PC-3 (cell line): ENCODE measurements around the gene KLK11. TPM values are rescaled to one million over a fixed set of nuclear protein-coding genes. Genes with fewer than 3 reads are reported as not detected.

Source experiments
- ATAC-seq: fragments of 200-7000 bp; cut with Tn5 transposase; 2 replicates; pipeline ENCODE4 v1.9.1; 2020; ENCODE audit warnings: mild to moderate bottlenecking, moderate library complexity
- BruUV-seq: library from RNA; stranded (reverse); fragments of 400-500 nt; replicated peaks from 2 replicates; lab custom pipeline; 2021; lab: Mats Ljungman, UMichigan
- CTCF ChIA-PET: fragments of 300-600 bp; sonication (Branson Sonifier 250); formaldehyde crosslinking; loops from one replicate; lab custom pipeline; 2022; ENCODE audit warnings: antibody characterized with exemption; lab: Charles Lee
- POLR2A ChIA-PET: fragments of 300-600 bp; sonication (Branson Sonifier 250); formaldehyde crosslinking; loops from one replicate; lab custom pipeline; 2022; ENCODE audit warnings: antibody characterized with exemption; ENCODE audit not compliant: unreplicated experiment; lab: Charles Lee
- DNase-seq: peaks from one replicate; pipeline ENCODE4 v3.0.0-alpha.2; 2015
- H2AFZ ChIP-seq: fragments of 300-600 bp; sonication (generic); 2 replicates; pipeline ENCODE4 v1.6.0; 2016; ENCODE audit warnings: antibody characterized with exemption, low read length
- H3F3A ChIP-seq: fragments of 300-600 bp; sonication (generic); one replicate; pipeline ENCODE4 v1.6.0; 2017; ENCODE audit warnings: antibody characterized with exemption, low read length, control low read depth, mild to moderate bottlenecking; ENCODE audit not compliant: unreplicated experiment
- H3K27ac ChIP-seq: fragments of 300-600 bp; sonication (generic); 2 replicates; pipeline ENCODE4 v1.5.1; 2016; ENCODE audit warnings: mild to moderate bottlenecking, low read length
- H3K27me3 ChIP-seq: fragments of 300-600 bp; sonication (generic); 2 replicates; pipeline ENCODE4 v1.6.1; 2016; ENCODE audit warnings: low read length, mixed read lengths
- H3K36me3 ChIP-seq: fragments of 300-600 bp; sonication (generic); 2 replicates; pipeline ENCODE4 v1.6.1; 2016; ENCODE audit warnings: low read depth, mixed run types, low read length, mixed read lengths
- H3K4me1 ChIP-seq: fragments of 300-600 bp; sonication (generic); 2 replicates; pipeline ENCODE4 v1.5.1; 2016; ENCODE audit warnings: low read length; ENCODE audit not compliant: insufficient read depth
- H3K4me2 ChIP-seq: fragments of 300-600 bp; sonication (generic); 2 replicates; pipeline ENCODE4 v1.6.0; 2016; ENCODE audit warnings: low read length
- H3K4me3 ChIP-seq: fragments of 300-600 bp; sonication (generic); 2 replicates; pipeline ENCODE4 v1.5.1; 2016; ENCODE audit warnings: mild to moderate bottlenecking, low read length, mixed read lengths
- H3K79me2 ChIP-seq: fragments of 300-600 bp; sonication (generic); 2 replicates; pipeline ENCODE4 v1.6.1; 2017; ENCODE audit warnings: low read length, mixed read lengths
- H3K9ac ChIP-seq: fragments of 300-600 bp; sonication (generic); 2 replicates; pipeline ENCODE4 v1.6.0; 2016; ENCODE audit warnings: mild to moderate bottlenecking, low read length
- H3K9me2 ChIP-seq: fragments of 300-600 bp; sonication (generic); replicated peaks from 2 replicates; pipeline ENCODE4 v1.6.1; 2016; ENCODE audit warnings: mixed run types, low read length, mixed read lengths
- H3K9me3 ChIP-seq: fragments of 300-600 bp; sonication (generic); 2 replicates; pipeline ENCODE4 v1.6.1; 2016; ENCODE audit warnings: low read length, mixed read lengths
- H4K20me1 ChIP-seq: fragments of 300-600 bp; sonication (generic); 2 replicates; pipeline ENCODE4 v1.6.1; 2016; ENCODE audit warnings: low read length, mixed read lengths
- EZH2 ChIP-seq: fragments of 300-600 bp; sonication (generic); IDR thresholded peaks from one replicate; pipeline ENCODE4 v1.6.1; 2017; ENCODE audit warnings: antibody characterized with exemption, mild to moderate bottlenecking, low read length; ENCODE audit not compliant: unreplicated experiment
- EZH2phosphoT487 ChIP-seq: fragments of 300-600 bp; sonication (generic); IDR thresholded peaks from 2 replicates; pipeline ENCODE4 v1.6.1; 2018; ENCODE audit warnings: mild to moderate bottlenecking, antibody characterized with exemption, low read length, borderline replicate concordance
- intact Hi-C: fragments of 100-400 bp; cut with micrococcal nuclease; formaldehyde crosslinking; loops from 2 replicates; pipeline ENCODE4 v1.9.0; 2023
- total RNA-seq: library from RNA; depleted of rRNA; stranded (reverse); fragments of >200 nt; gene quantifications from 2 replicates; pipeline ENCODE4 v1.2.3, GENCODE V29; 2014
- TF ChIP-seq, protein P1 (sequence below): fragments of 300-600 bp; sonication (generic); conservative IDR thresholded peaks from 2 replicates; pipeline ENCODE4 v1.5.1; 2017; ENCODE audit warnings: antibody characterized with exemption, low read depth, mild to moderate bottlenecking, low read length

Gene KLK11
- total RNA-seq, 1 experiment from 2014 or later, result not detected

DNA sequence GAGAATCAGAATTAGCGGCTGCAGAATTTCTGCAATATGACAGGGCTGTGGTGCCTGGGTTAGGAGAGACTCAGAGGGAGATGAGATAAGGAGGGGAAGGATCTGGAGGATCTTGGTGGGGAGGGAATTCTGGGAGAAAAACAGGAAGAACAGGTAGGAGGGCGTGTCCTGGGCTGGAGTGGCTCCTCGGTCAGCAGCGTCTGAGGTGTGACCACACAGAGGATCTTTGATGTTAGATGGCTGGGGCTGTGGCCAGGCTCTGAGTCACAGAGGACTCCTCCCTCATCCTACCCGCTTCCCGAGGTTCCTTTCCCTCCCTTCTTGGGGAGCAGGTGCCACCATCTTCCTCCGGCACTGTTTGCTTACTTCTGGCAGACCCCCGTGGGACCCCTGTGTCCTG, 50.6 kb downstream of the KLK11 start:
- peak overlapping the region; percentile 45 for H3K27ac ChIP-seq
- TF ChIP-seq, protein P1, sequence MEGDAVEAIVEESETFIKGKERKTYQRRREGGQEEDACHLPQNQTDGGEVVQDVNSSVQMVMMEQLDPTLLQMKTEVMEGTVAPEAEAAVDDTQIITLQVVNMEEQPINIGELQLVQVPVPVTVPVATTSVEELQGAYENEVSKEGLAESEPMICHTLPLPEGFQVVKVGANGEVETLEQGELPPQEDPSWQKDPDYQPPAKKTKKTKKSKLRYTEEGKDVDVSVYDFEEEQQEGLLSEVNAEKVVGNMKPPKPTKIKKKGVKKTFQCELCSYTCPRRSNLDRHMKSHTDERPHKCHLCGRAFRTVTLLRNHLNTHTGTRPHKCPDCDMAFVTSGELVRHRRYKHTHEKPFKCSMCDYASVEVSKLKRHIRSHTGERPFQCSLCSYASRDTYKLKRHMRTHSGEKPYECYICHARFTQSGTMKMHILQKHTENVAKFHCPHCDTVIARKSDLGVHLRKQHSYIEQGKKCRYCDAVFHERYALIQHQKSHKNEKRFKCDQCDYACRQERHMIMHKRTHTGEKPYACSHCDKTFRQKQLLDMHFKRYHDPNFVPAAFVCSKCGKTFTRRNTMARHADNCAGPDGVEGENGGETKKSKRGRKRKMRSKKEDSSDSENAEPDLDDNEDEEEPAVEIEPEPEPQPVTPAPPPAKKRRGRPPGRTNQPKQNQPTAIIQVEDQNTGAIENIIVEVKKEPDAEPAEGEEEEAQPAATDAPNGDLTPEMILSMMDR, result no peak
- no peak for TF ChIP-seq EZH2phosphoT487
- no peak for TF ChIP-seq EZH2
- ChIA-PET CTCF (no interaction called here), POLR2A (interaction anchor here (0.6 kb wide), 1 partner anchor 171 kb away, joined by 8 read pairs; no protein-coding TSS in a partner anchor)
- intact Hi-C loops, result no loop called here
- H3F3A ChIP-seq, result peaks cover 8% of the 10 kb centered on the region
- peak overlapping the region; percentile 45 for H2AFZ ChIP-seq
- H3K9me3 ChIP-seq, result no peaks in the 10 kb centered on the region
- DNase-seq (peak; percentile 98), ATAC-seq (peak; percentile 94)
- H3K27me3 ChIP-seq, result no peaks in the 10 kb centered on the region
- peak overlapping the region; percentile 23 for H3K4me2 ChIP-seq
- peaks cover 52% of the 10 kb centered on the region for H3K4me1 ChIP-seq
- no peaks in the 10 kb centered on the region for H3K36me3 ChIP-seq
- no peaks in the 10 kb centered on the region for H3K9me2 ChIP-seq
- H3K79me2 ChIP-seq, result no peaks in the 10 kb centered on the region
- BruUV-seq, result no TSS peak
- no peak overlapping the region for H3K9ac ChIP-seq
- no peak overlapping the region for H3K4me3 ChIP-seq
- H4K20me1 ChIP-seq, result no peaks in the 10 kb centered on the region

DNA sequence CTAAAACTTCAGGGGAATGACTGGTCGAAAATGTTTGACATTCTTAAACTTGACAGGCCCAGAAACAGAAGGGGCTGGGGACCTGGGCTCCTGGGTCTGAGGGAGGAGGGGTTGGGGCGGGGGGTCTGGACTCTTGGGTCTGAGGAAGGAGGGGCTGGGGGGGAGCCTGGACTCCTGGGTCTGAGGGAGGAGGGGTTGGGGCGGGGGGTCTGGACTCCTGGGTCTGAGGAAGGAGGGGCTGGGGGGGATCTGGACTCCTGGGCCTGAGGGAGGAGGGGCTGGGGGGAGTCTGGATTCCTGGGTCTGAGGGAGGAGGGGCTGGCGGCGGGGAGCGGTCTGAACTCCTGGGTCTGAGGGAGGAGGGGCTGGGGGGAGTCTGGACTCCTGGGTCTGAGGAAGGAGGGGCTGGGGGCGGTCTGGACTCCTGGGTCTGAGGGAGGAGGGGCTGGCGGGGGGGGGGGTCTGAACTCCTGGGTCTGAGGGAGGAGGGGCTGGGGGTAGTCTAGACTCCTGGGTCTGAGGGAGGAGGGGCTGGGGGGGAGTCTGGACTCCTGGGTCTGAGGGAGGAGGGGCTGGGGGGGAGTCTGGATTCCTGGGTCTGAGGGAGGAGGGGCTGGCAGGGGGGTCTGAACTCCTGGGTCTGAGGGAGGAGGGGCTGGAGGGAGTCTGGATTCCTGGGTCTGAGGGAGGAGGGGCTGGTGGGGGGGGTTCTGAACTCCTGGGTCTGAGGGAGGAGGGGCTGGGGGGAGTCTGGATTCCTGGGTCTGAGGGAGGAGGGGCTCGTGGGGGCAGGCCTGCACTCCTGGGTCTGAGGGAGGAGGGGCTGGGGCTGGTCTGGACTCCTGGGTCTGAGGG, 51.5 kb downstream of the KLK11 start:
- no peaks in the 10 kb centered on the region for H3K36me3 ChIP-seq
- H3K4me1 ChIP-seq, result peaks cover 60% of the 10 kb centered on the region
- ATAC-seq, result no peak
- no peaks in the 10 kb centered on the region for H3K79me2 ChIP-seq
- 0 out of 2 replicates have a peak overlapping the region, but pooled peaks have one; percentile 23 for H3K4me2 ChIP-seq
- intact Hi-C loops, result no loop called here
- no peak overlapping the region for H2AFZ ChIP-seq
- H3K9me2 ChIP-seq, result no peaks in the 10 kb centered on the region
- H3K9me3 ChIP-seq, result no peaks in the 10 kb centered on the region
- H3K4me3 ChIP-seq, result no peak overlapping the region
- TF ChIP-seq EZH2phosphoT487 (no peak), EZH2 (no peak)
- TF ChIP-seq, protein P1, result no peak
- BruUV-seq, result no TSS peak
- H3K9ac ChIP-seq, result no peak overlapping the region
- H3K27ac ChIP-seq, result peak overlapping the region; percentile 55; the same call in 1 of the 2 replicates
- POLR2A ChIA-PET, result interaction anchor here (0.5 to 0.6 kb wide), 2 partner anchors 171 to 1135 kb away, joined by 3 to 8 read pairs; no protein-coding TSS in a partner anchor
- peaks cover 8% of the 10 kb centered on the region for H3F3A ChIP-seq
- H3K27me3 ChIP-seq, result no peaks in the 10 kb centered on the region
- no peak for DNase-seq
- CTCF ChIA-PET, result no interaction called here
- H4K20me1 ChIP-seq, result no peaks in the 10 kb centered on the region
